HEK293 (cell line): ENCODE results near the gene MN1.

ENCODE experiments used
- ZNF211 ChIP-seq: fragments of 450-650 bp; formaldehyde crosslinking; IDR thresholded peaks from 2 replicates; pipeline ENCODE4 v1.5.1; 2016; ENCODE audit warnings: low read depth, missing biosample characterization, missing genetic modification characterization
- TF ChIP-seq, protein P1 (sequence below): fragments of 450-650 bp; formaldehyde crosslinking; IDR thresholded peaks from 2 replicates; pipeline ENCODE4 v1.5.1; 2016; ENCODE audit warnings: missing biosample characterization, missing genetic modification characterization

DNA sequence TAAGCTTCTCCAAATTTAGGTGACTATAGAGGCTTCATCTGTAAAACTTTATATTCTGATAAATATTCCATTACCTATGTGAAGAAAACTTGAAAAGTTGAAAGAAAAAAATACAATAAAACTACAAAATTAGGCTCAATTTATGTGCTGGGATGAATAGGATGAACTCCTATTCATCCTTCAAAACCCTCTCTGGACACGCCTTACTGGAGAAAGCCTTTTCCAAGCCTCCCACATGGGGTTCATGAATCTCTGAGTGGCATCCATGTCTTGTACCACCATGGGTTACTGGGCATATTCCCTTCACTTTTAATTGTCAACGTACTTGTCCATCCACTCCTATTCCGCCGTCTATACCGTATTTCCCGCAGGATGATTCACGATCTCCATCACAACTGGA, 55.7 kb downstream of the MN1 start:
- no peak for TF ChIP-seq ZNF211
- TF ChIP-seq, protein P1, sequence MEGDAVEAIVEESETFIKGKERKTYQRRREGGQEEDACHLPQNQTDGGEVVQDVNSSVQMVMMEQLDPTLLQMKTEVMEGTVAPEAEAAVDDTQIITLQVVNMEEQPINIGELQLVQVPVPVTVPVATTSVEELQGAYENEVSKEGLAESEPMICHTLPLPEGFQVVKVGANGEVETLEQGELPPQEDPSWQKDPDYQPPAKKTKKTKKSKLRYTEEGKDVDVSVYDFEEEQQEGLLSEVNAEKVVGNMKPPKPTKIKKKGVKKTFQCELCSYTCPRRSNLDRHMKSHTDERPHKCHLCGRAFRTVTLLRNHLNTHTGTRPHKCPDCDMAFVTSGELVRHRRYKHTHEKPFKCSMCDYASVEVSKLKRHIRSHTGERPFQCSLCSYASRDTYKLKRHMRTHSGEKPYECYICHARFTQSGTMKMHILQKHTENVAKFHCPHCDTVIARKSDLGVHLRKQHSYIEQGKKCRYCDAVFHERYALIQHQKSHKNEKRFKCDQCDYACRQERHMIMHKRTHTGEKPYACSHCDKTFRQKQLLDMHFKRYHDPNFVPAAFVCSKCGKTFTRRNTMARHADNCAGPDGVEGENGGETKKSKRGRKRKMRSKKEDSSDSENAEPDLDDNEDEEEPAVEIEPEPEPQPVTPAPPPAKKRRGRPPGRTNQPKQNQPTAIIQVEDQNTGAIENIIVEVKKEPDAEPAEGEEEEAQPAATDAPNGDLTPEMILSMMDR (tag by site-specific recombination), result no peak
